ENCODE measurements around the gene CFAP52.
"Not testable (repeated sequence)": the region's sequence is repeated elsewhere in the genome, so short reads cannot be mapped to it uniquely, and the experiment has no call there.

CFAP52 gene

GRCh38 chr17:9648521-9649110, 72.2 kb downstream of the CFAP52 start:
- DNase-seq: no peak

DNA sequence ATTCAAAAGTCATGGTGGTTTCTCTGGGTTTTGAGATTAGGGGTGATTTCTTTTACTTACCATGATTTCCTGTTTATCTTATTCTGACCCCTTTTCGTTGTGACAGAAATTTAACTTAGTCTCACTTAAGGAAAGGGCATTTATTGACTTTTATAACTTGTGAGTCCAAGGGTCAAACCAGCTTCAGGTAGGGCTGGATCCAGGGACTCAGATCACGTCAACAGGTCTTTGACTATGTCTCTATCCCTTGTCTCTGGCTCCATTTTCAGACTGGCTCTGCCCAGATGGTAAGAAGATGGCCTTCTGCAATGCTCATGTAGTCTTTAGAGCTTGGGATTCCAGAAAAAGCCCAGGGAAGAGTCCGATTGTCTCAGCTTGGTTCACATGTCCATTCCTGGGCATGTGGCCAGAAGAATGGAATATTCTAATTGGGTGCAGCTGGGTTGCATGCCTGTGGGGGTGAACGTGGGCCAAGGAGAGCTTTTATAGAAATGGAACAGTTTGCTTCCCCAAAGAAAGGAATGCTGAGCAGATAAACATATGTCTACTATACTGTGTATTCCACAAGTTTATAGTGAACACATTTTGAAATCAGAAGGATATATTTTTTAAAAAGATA, 82.3 kb downstream of the CFAP52 start:
- DNase-seq: no peak

DNA sequence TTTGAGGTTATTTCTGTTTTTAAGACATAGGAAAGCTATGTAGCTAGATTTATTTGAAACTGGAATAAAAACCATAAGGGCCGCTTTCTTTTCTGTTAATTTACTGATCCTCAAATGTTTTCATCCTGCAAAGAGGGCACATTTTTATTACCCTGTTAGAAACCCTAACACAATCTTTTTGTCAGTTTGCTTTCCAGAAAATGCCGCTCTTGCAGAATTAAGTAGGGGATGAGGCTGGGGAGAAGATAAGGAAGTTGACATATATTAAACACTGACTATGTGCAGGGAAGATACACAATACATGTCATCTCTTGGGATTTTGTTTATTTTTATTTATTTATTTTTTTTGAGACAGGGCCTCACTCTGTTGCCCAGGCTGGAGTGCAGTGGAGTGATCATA, 84.6 kb downstream of the CFAP52 start:
- DNase-seq: no peak

- DNase-seq: not testable (repeated sequence)
Observed at GRCh38 chr17:9663511-9663910, 87.1 kb downstream of the CFAP52 start.

- no peak for DNase-seq
Observed at GRCh38 chr17:9666461-9667050, 90.1 kb downstream of the CFAP52 start.

DNA sequence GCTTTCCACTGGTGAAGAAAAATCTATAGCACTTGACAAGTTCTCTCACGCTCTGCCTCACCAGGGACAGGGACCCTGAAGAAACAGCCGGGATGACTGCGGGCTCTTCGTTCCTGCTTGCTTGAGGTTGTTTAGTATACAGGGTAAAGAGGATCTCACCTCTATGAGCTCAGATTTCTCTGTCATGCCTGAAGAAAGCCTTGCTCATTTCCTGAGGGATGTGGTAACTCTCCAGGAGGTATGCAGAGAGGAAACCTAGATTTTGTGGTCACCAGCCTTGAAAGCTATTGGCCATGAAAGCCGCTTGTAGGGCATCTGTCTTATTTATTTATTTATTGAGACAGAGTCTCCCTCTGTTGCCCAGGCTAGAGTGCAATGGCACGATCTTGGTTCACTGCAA, 92.1 kb downstream of the CFAP52 start:
- no peak for DNase-seq

DNA sequence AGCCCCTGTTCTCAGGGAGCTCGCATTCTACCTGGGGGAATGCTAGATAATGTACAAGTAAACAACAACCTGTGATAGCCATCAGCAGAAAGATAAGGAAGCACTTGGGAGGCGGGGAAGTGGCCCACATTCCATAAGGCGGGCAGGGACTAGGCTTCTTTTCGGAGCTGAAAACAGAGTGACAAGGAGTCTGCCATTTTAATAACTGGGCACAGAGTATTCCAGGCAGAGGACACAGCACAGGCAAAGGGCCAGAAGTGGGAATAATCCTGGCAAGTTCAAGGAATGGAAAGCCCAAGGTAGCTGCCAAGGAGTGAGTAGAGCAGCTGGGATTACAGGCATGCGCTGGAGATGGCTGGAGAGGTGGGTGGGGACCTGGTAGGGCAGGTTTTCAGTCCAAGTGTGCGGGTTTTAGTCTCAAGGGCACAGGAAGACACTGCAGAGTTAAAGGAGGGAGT, 93.1 kb downstream of the CFAP52 start:
- DNase-seq: no peak

DNA sequence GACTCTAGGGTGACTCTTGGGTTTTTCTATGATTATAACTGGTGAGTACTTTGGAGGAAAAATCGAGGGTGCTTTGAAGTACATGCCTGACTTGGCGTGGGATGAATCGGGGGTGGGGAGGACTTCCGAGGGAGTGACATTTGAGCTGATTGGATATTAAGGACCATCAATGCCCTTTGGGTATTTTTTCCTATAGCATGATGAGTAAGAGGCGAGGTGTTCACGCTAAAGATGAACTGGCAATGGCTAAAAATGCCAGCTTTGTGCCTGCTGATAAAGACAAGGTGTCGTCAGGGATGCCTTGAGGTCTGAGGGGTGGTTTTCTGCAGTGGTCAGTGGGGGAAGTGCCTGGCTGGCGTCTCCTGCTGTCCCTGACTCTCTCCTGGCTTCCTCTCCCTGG, 94.2 kb downstream of the CFAP52 start:
- DNase-seq: no peak

GRCh38 chr17:9671559-9671958, 95.1 kb downstream of the CFAP52 start:
- DNase-seq: no peak

DNA sequence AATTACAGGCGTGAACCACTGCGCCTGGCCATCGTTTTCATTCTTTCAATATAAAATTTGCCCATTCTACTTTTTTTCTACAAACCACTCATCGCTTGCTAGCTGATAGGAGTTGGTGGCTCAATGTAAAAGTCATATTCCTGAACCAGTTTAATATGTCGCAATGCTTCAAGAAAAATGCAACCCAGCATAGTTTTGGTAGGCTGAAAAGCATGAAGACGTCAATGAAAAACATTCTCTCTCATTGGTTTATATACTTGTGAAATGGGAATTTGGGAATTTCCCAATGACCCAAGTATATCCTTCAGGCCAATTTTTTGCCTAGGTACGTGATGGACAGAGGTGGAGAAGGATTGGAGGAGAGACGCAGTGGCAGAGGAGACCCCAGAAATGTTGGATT, 95.8 kb downstream of the CFAP52 start:
- DNase-seq: no peak

DNA sequence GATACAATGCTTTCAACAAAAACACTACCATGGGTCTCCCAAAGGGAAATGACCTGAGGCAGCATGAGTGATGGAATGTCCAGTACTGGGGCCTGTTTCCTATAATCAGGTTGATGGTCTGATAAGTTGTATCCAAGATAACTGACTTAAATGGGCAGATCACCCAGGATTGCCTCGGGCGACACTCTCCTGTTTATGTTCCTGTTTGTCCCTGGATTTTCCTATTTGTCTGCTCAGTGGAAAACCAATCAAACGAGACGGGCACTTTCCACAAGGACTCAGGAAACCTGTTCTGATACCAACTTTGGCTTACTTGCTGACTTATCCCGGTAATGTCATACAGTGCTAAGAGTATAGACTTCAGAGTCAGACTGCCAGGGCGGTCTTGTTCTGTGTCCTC, 96.2 kb downstream of the CFAP52 start:
- no peak for DNase-seq

DNA sequence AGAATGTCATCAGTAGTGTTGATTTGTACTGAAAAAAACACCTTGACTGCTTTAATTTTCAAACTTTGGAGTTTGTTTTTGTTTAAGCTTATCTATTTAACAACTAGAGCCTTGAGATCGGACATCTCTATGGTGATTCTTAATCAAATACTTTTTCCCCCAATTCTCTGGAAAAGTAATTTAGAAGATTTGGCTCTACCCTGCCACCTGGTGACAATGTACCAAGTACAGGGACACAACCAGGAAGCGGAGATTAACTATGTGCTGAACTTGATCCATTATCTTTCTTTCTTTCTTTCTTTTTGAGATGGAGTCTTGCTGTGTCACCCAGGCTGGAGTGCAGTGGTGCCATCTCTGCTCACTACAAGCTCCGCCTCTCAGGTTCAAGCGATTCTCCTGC, 99.6 kb downstream of the CFAP52 start:
- DNase-seq: no peak

DNA sequence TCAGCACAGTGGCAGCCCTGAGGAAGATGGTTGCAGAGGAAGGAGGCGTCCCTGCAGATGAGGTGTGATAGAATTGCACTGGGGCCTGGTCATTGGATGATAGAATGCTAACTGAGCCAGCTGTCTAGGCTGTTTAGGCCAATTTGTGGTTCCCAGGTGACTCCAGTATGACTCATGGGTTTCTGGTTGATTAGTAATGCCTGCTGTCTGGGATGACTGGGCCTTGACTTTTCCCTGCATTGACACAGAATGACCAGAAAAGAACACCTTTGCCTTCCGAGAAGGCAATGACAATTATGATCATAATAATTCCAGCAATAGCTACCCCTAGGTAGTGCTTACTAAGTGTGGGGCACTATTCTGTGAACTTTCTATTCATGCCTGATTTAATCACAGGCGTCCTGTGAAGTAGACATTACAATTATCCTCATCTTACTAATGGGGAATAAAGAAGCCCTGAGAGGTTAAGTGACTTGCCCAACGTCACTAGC, 100.4 kb downstream of the CFAP52 start:
- DNase-seq: no peak

DNA sequence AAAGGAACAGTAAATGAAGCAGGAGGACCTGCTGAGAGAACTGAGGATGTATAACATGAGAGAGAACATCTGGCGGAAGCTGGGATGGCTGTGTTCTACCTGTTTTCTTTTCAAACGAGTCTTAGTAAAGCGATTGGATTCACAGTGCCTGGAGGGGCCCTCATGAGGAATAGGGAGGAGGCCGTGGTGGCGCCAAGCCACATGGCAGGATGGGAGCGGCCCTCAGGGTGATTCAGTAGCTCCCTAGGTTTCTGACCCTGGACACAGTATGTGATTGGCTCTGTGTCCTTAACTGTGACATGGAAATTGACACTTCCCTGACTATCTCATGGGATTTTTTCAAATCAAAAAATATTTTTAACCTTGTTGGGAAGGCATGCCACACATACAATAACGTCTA, 101.0 kb downstream of the CFAP52 start:
- no peak for DNase-seq

DNA sequence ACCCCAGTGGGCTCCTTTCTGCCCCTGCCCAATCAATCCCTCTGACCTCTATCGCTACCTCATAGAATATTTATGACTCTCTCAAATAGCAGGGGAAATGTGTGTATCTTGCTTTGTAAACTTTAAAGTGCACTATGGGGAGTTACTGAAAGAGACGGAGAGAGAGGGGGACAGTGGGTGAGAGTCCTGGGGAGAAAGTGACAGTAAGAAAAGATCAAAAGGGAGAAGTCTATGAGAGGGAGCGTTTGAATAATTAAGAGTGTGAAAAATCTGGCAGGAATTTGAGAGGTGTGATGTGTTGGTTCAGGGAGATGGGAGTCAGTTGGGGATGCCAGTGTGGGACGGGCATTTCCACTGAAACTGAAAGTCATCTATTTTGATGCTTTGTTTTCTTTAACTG, 101.5 kb downstream of the CFAP52 start:
- no peak for DNase-seq

- no peak for DNase-seq
Observed at GRCh38 chr17:9684955-9685621, 108.6 kb downstream of the CFAP52 start.
